OCI-LY7 (cell line): Measurements from ENCODE around the gene RPS19. TPM values are rescaled to one million over a fixed set of nuclear protein-coding genes. Genes with fewer than 3 reads are reported as not detected.

ENCODE experiments used
- BruUV-seq: library from RNA; stranded (reverse); fragments of 400-500 nt; replicated peaks from 2 replicates; lab custom pipeline; 2021; lab: Mats Ljungman, UMichigan
- CTCF ChIA-PET: fragments of 300-600 bp; sonication (Branson Sonifier 250); formaldehyde crosslinking; loops from one replicate; lab custom pipeline; 2022; ENCODE audit warnings: antibody characterized with exemption; ENCODE audit not compliant: unreplicated experiment; lab: Charles Lee
- POLR2A ChIA-PET: fragments of 300-600 bp; sonication (Branson Sonifier 250); formaldehyde crosslinking; loops from one replicate; lab custom pipeline; 2022; ENCODE audit warnings: antibody characterized with exemption; lab: Charles Lee
- DNase-seq: peaks from one replicate; pipeline ENCODE4 v3.0.0-alpha.2; 2015; ENCODE audit warnings: low spot score
- H2AFZ ChIP-seq: fragments of 200-600 bp; sonication (generic), shearing (Covaris generic); 2 replicates; pipeline ENCODE4 v1.6.1; 2014; ENCODE audit warnings: mild to moderate bottlenecking, antibody characterized with exemption, low read length, moderate library complexity
- H3K27ac ChIP-seq: fragments of 200-600 bp; sonication (generic); 2 replicates; pipeline ENCODE4 v1.5.1; 2014; ENCODE audit warnings: mixed run types, low read depth, mild to moderate bottlenecking, moderate library complexity, low read length, inconsistent platforms; ENCODE audit not compliant: poor library complexity, severe bottlenecking
- H3K36me3 ChIP-seq: fragments of 200-600 bp; sonication (generic); 2 replicates; pipeline ENCODE4 v1.6.1; 2014; ENCODE audit warnings: mild to moderate bottlenecking, antibody characterized with exemption, low read length, moderate library complexity, mixed read lengths; ENCODE audit not compliant: insufficient read depth
- H3K4me1 ChIP-seq: fragments of 200-600 bp; sonication (generic); 2 replicates; pipeline ENCODE4 v1.5.1; 2014; ENCODE audit warnings: mild to moderate bottlenecking, low read length; ENCODE audit not compliant: insufficient read depth, poor library complexity, severe bottlenecking
- H3K4me2 ChIP-seq: fragments of 200-600 bp; sonication (generic); 2 replicates; pipeline ENCODE4 v1.6.1; 2014; ENCODE audit warnings: mild to moderate bottlenecking, low read length
- H3K4me3 ChIP-seq: fragments of 200-600 bp; sonication (generic); 2 replicates; pipeline ENCODE4 v1.5.1; 2014; ENCODE audit warnings: mild to moderate bottlenecking, low read depth, low read length; ENCODE audit not compliant: poor library complexity, severe bottlenecking
- H3K79me2 ChIP-seq: fragments of 200-600 bp; sonication (generic); 2 replicates; pipeline ENCODE4 v1.6.1; 2016; ENCODE audit warnings: low read depth, mild to moderate bottlenecking, low read length, moderate library complexity, mixed read lengths; ENCODE audit not compliant: insufficient read depth
- H3K9me2 ChIP-seq: fragments of 200-600 bp; sonication (generic); 2 replicates; pipeline ENCODE4 v1.6.1; 2016; ENCODE audit warnings: mild to moderate bottlenecking, low read length, mixed read lengths; ENCODE audit not compliant: insufficient read depth
- H3K9me3 ChIP-seq: fragments of 200-600 bp; sonication (generic); 2 replicates; pipeline ENCODE4 v1.6.1; 2014; ENCODE audit warnings: mild to moderate bottlenecking, mixed run types, low read length, mixed read lengths
- H4K20me1 ChIP-seq: fragments of 200-600 bp; sonication (generic); 2 replicates; pipeline ENCODE4 v1.6.1; 2014; ENCODE audit warnings: mild to moderate bottlenecking, antibody characterized with exemption, low read length, moderate library complexity, mixed read lengths; ENCODE audit not compliant: insufficient read depth
- CTCF ChIP-seq: fragments of 200-600 bp; sonication (generic); conservative IDR thresholded peaks from 2 replicates; pipeline ENCODE4 v1.5.1; 2014; ENCODE audit warnings: mild to moderate bottlenecking, antibody characterized with exemption, low read length, moderate library complexity, mixed read lengths
- EZH2phosphoT487 ChIP-seq: fragments of 200-600 bp; sonication (generic); IDR thresholded peaks from 2 replicates; pipeline ENCODE4 v1.6.1; 2018; ENCODE audit warnings: low read depth, borderline replicate concordance, mild to moderate bottlenecking, mixed run types, antibody characterized with exemption, low read length, moderate library complexity, mixed read lengths
- intact Hi-C: fragments of 100-400 bp; cut with micrococcal nuclease; formaldehyde crosslinking; loops from one replicate; pipeline ENCODE4 v1.10.0; 2022; ENCODE audit not compliant: unreplicated experiment
- total RNA-seq, 2 experiments: library from RNA; depleted of rRNA in 1 of 2; stranded (reverse); fragments of >200 nt in 1 of 2; shearing (Covaris generic) in 1 of 2; gene quantifications; 2 replicates each; pipeline ENCODE4 v1.2.3, GENCODE V29; 2014 to 2022

RPS19 gene
- total RNA-seq, 2 experiments from 2014 or later, result 3,803 to 4,414 TPM

- TF ChIP-seq CTCF (no peak), EZH2phosphoT487 (no peak)
- Histone ChIP-seq H3K4me1 (peaks cover 78% of the 10 kb centered on the region), H3K79me2 (peaks cover 65% of the 10 kb centered on the region), H3K27ac (peak overlapping the region; percentile 85), H2AFZ (no peak overlapping the region), H3K4me3 (peak overlapping the region; percentile 96), H4K20me1 (peaks cover 44% of the 10 kb centered on the region), H3K9me3 (no peaks in the 10 kb centered on the region), H3K9me2 (no peaks in the 10 kb centered on the region), H3K36me3 (peaks cover 63% of the 10 kb centered on the region), H3K4me2 (peak overlapping the region; percentile 98)
- POLR2A ChIA-PET, result no interaction called here
- CTCF ChIA-PET, result no interaction called here
- no peak for DNase-seq
- intact Hi-C loops, result loop anchor here (10.0 kb wide), 1 partner anchor 423 kb away; no protein-coding TSS in a partner anchor
- no TSS peak for BruUV-seq
Measured at GRCh38 chr19:41861846-41862245, 1.8 kb downstream of the RPS19 start.

- ChIA-PET POLR2A (interaction anchor here (0.6 to 0.7 kb wide), 2 partner anchors 10 to 12 kb away, joined by 3 to 4 read pairs; no protein-coding TSS in a partner anchor), CTCF (no interaction called here)
- Histone ChIP-seq H3K9me3 (no peaks in the 10 kb centered on the region), H3K36me3 (peaks cover 70% of the 10 kb centered on the region), H3K4me3 (peak overlapping the region; percentile 96), H3K9me2 (no peaks in the 10 kb centered on the region), H3K4me1 (peaks cover 80% of the 10 kb centered on the region), H3K27ac (peak overlapping the region; percentile 85), H4K20me1 (peaks cover 44% of the 10 kb centered on the region), H3K4me2 (peak overlapping the region; percentile 98), H3K79me2 (peaks cover 72% of the 10 kb centered on the region), H2AFZ (no peak overlapping the region)
- intact Hi-C loops, result loop anchor here (10.0 kb wide), 1 partner anchor 422 kb away; no protein-coding TSS in a partner anchor
- no TSS peak for BruUV-seq
- TF ChIP-seq CTCF, result no peak
- TF ChIP-seq EZH2phosphoT487, result no peak
- DNase-seq, result no peak
Measured at GRCh38 chr19:41862445-41862986, 2.5 kb downstream of the RPS19 start.
